Activated CD4-positive, alpha-beta T cell treated with anti-CD3 and anti-CD28 coated beads, Interleukin-2, amount 50 U/mL, for 16 hours (primary cell): ENCODE data around the gene SOCS1.

Experiments
- DNase-seq: peaks from one replicate; pipeline ENCODE4 v3.0.0-alpha.2; 2020

The SOCS1 gene

GRCh38 chr16:11242658-11243057 is 13.3 kb downstream of the SOCS1 start:
- DNase-seq = no peak

GRCh38 chr16:11241480-11242204 is 14.4 kb downstream of the SOCS1 start:
- DNase-seq = no peak

GRCh38 chr16:11240636-11241473 is 15.1 kb downstream of the SOCS1 start:
- DNase-seq = peak; percentile 47

GRCh38 chr16:11239644-11240632 is 16.1 kb downstream of the SOCS1 start:
- DNase-seq = no peak

- no peak for DNase-seq
Observed at GRCh38 chr16:11238272-11239202, 17.5 kb downstream of the SOCS1 start.

- no peak for DNase-seq
Observed at GRCh38 chr16:11236461-11237254, 19.3 kb downstream of the SOCS1 start.

GRCh38 chr16:11235703-11235991 is 20.4 kb downstream of the SOCS1 start:
- DNase-seq = no peak

GRCh38 chr16:11234884-11235702 is 20.9 kb downstream of the SOCS1 start:
- no peak for DNase-seq

- peak; percentile 88 for DNase-seq
Observed at GRCh38 chr16:11233727-11234376, 22.2 kb downstream of the SOCS1 start.

GRCh38 chr16:11232852-11233726 is 22.9 kb downstream of the SOCS1 start:
- DNase-seq = peak; percentile 97

- DNase-seq = no peak
Observed at GRCh38 chr16:11232302-11232851, 23.6 kb downstream of the SOCS1 start.

GRCh38 chr16:11231367-11231970 is 24.5 kb downstream of the SOCS1 start:
- no peak for DNase-seq

- no peak for DNase-seq
Observed at GRCh38 chr16:11229906-11230305, 26.1 kb downstream of the SOCS1 start.

- no peak for DNase-seq
Observed at GRCh38 chr16:11229432-11229831, 26.6 kb downstream of the SOCS1 start.

- no peak for DNase-seq
Observed at GRCh38 chr16:11225677-11226549, 30.1 kb downstream of the SOCS1 start.

- DNase-seq = peak; percentile 93
Observed at GRCh38 chr16:11224894-11225676, 30.9 kb downstream of the SOCS1 start.
